SW480 (cell line): ENCODE data around the gene ZNF362.

Experiments
- DNase-seq: peaks from one replicate; pipeline ENCODE4 v3.0.0-alpha.2; 2016; ENCODE audit warnings: low spot score

ZNF362 gene

GRCh38 chr1:33327587-33328325 lies 71.5 kb downstream of the ZNF362 start:
- DNase-seq, result peak; percentile 15

- DNase-seq, result no peak
Measured at GRCh38 chr1:33328817-33329216, 72.5 kb downstream of the ZNF362 start.

GRCh38 chr1:33329600-33330305 lies 73.5 kb downstream of the ZNF362 start:
- DNase-seq, result no peak

- no peak for DNase-seq
Measured at GRCh38 chr1:33330361-33330890, 74.1 kb downstream of the ZNF362 start.

GRCh38 chr1:33330906-33331305 lies 74.6 kb downstream of the ZNF362 start:
- DNase-seq, result no peak

GRCh38 chr1:33331444-33332356 lies 75.4 kb downstream of the ZNF362 start:
- no peak for DNase-seq

- DNase-seq, result no peak
Measured at GRCh38 chr1:33332357-33332789, 76.1 kb downstream of the ZNF362 start.

GRCh38 chr1:33332881-33333280 lies 76.6 kb downstream of the ZNF362 start:
- DNase-seq, result no peak

GRCh38 chr1:33334081-33334552 lies 77.8 kb downstream of the ZNF362 start:
- DNase-seq, result no peak

GRCh38 chr1:33335020-33335419 lies 78.7 kb downstream of the ZNF362 start:
- no peak for DNase-seq

GRCh38 chr1:33336580-33336979 lies 80.3 kb downstream of the ZNF362 start:
- no peak for DNase-seq

GRCh38 chr1:33337441-33337840 lies 81.1 kb downstream of the ZNF362 start:
- no peak for DNase-seq

GRCh38 chr1:33338048-33338439 lies 81.8 kb downstream of the ZNF362 start:
- DNase-seq, result no peak

- DNase-seq, result no peak
Measured at GRCh38 chr1:33338440-33339211, 82.3 kb downstream of the ZNF362 start.

GRCh38 chr1:33339413-33339812 lies 83.1 kb downstream of the ZNF362 start:
- DNase-seq, result no peak

GRCh38 chr1:33341190-33341589 lies 84.9 kb downstream of the ZNF362 start:
- no peak for DNase-seq

GRCh38 chr1:33342041-33342723 lies 85.9 kb downstream of the ZNF362 start:
- DNase-seq, result peak; percentile 39

GRCh38 chr1:33343539-33343938 lies 87.2 kb downstream of the ZNF362 start:
- DNase-seq, result no peak

- DNase-seq, result no peak
Measured at GRCh38 chr1:33344896-33345560, 88.7 kb downstream of the ZNF362 start.

GRCh38 chr1:33346533-33346926 lies 90.2 kb downstream of the ZNF362 start:
- DNase-seq, result no peak
